Measurements from ENCODE around the gene SRSF2. TPM values are rescaled to one million over a fixed set of nuclear protein-coding genes. Genes with fewer than 3 reads are reported as not detected.
"Not testable (repeated sequence)": the region's sequence is repeated elsewhere in the genome, so short reads cannot be mapped to it uniquely, and the experiment has no call there.

Gene SRSF2
- total RNA-seq, 1 experiment from 2014 or later = 376 TPM

DNA sequence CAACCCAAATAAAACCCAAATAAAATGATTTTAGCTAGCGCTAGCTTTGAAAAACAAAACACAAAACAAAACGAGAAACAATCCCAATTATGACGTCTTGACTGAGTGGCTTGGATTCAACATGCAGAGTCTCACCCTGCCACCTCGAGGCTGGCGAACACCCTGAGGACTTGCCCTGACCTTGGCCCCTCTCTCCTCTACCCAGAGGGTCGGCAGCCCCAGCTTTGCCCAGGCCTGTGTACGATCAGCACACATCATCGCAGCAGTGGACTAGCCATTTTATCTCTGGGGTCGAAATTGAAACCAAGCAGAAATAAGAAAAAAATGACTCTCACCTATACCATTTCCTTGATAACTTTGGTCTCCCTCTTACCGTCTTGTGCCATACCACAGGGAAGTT is 15.7 kb downstream of the SRSF2 start:
- no peaks in the 10 kb centered on the region for H3K27me3 ChIP-seq (replicated peaks)
- H3K9me3 ChIP-seq (replicated peaks) = no peaks in the 10 kb centered on the region
- peaks cover 25% of the 10 kb centered on the region for H3K4me1 ChIP-seq (replicated peaks)
- H3K36me3 ChIP-seq = peaks cover 96% of the 10 kb centered on the region
- H3K4me3 ChIP-seq = no peak overlapping the region
- no peak for DNase-seq (ENCODE audit: low read depth in 1 of 2, low spot score in 2 of 2)
- H3K27ac ChIP-seq = no peak overlapping the region

DNA sequence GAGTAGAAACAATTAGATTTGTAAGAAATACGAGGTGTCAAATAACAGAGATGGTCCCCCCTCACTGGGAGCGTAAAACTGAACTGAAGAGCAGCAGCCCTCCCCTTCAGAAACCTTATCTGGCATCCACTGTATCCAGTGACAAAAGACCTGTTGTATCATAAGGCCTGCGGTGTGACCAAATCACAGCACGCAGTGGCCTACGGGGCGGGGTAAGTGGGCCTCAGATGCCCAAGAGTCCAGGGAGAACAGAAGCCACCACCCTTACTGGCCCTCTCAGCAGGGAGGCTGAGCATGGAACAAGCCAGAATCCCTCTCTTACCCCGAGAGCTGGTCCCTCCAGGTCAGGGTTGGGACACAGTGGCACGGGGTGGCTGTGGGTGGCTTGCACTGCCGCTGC is 16.2 kb downstream of the SRSF2 start:
- peaks cover 96% of the 10 kb centered on the region for H3K36me3 ChIP-seq
- H3K9me3 ChIP-seq (replicated peaks) = no peaks in the 10 kb centered on the region
- no peak overlapping the region for H3K27ac ChIP-seq
- H3K4me3 ChIP-seq = no peak overlapping the region
- no peaks in the 10 kb centered on the region for H3K27me3 ChIP-seq (replicated peaks)
- no peak for DNase-seq (ENCODE audit: low read depth in 1 of 2, low spot score in 2 of 2)
- peaks cover 30% of the 10 kb centered on the region for H3K4me1 ChIP-seq (replicated peaks)

DNA sequence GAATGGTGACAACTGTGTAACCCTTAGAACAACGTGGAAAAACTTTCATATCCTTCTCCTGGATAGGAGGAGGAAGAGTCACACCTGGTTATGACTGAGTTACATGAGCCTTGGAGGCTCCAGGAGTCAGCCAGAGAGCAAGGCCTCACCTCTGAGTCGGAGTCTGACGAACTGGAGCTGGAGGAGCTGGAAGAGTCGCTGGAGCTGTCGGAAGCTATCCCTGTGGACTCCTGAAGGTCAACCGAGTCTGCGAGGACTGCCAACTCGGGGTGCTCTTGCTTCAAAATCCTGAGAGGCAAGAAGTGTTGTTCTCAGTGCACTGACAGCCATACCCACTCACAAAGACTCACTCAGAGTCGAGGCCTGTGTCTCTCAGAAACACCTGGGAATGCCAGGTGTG is 16.9 kb downstream of the SRSF2 start:
- no peak overlapping the region for H3K4me3 ChIP-seq
- H3K36me3 ChIP-seq = peaks cover 97% of the 10 kb centered on the region
- H3K27ac ChIP-seq = no peak overlapping the region
- H3K27me3 ChIP-seq (replicated peaks) = no peaks in the 10 kb centered on the region
- H3K9me3 ChIP-seq (replicated peaks) = no peaks in the 10 kb centered on the region
- H3K4me1 ChIP-seq (replicated peaks) = peaks cover 38% of the 10 kb centered on the region
- no peak for DNase-seq (ENCODE audit: low read depth in 1 of 2, low spot score in 2 of 2)

DNA sequence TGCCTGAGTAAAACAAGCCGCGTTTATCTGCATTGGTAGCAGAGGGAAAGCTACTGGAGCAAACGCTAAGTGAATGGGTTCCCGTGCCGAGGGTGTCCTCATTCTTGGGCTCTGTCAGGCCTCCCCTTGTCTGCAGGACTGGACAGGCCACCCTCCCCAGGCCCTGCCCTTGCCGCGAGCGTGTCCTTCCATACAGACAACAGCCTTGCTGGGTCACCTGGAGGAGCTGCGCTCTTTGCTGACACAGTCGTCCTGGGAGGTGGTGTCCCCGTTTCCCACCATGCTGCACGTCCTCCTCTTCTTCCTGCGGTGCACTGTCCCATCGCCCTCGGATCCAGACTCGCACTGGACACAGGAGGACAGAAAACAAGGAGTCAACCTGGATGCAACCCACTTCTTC is 18.6 kb downstream of the SRSF2 start:
- Histone ChIP-seq H3K4me3 (no peak overlapping the region), H3K27me3 (replicated peaks) (no peaks in the 10 kb centered on the region), H3K4me1 (replicated peaks) (peaks cover 35% of the 10 kb centered on the region), H3K36me3 (peaks cover 97% of the 10 kb centered on the region), H3K27ac (no peak overlapping the region), H3K9me3 (replicated peaks) (no peaks in the 10 kb centered on the region)
- DNase-seq (ENCODE audit: low read depth in 1 of 2, low spot score in 2 of 2) = no peak

DNA sequence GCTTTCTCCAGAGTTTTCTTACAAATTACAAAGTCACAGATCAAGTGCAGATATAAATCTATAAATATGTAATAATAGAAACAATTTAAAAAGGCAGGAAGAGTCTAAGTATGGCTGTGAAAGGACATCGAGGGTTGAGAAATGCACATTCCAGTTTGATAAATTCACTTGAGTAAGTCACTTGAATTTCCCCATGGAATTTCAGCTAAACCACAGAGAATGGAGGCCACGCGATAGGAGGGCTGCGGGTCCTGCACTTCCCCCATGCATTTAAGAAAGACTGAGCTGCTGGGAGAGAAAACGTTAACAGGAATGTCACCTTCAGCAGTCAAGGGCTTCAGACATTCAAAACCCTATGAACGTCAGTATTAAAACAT is 20.3 kb downstream of the SRSF2 start:
- Histone ChIP-seq H3K4me3 (no peak overlapping the region), H3K4me1 (replicated peaks) (peaks cover 47% of the 10 kb centered on the region), H3K36me3 (peaks cover 96% of the 10 kb centered on the region), H3K27ac (peak overlapping the region; percentile 86), H3K27me3 (replicated peaks) (no peaks in the 10 kb centered on the region), H3K9me3 (replicated peaks) (no peaks in the 10 kb centered on the region)
- peak; percentile 81 to 85 for DNase-seq (ENCODE audit: low read depth in 1 of 2, low spot score in 2 of 2)

DNA sequence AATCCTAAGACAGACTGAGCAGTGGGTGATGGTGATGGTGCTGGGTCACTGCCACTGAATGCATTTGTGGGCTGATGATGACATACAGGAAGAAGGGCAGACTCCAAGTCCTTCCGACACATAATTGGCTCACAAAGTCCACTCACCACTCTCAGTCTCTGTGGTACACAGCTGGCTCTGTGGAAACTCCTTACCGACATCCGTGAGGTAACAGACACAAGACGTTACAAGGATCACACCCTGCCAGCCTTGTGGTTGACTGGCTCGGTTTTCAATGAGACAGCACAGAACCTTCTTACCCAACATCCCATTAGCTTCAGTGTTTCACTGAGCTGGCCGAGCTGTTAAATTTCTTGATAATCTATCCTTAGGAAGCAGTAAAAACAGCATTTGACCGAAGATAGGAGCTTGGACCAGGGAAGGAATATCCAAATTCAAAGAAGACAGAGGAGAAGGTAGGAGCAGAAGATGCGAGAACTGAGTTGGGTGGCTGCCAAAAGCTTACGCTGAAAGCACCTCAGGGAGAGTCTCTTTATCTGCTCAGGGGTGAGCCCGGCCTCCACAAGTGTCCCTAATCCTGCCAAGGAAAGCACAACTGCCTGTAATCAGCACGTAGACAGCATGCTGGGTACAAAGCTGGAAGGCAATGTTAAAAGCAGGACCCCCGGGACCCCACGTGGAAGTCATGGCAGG is 20.8 kb downstream of the SRSF2 start:
- peaks cover 96% of the 10 kb centered on the region for H3K36me3 ChIP-seq

DNA sequence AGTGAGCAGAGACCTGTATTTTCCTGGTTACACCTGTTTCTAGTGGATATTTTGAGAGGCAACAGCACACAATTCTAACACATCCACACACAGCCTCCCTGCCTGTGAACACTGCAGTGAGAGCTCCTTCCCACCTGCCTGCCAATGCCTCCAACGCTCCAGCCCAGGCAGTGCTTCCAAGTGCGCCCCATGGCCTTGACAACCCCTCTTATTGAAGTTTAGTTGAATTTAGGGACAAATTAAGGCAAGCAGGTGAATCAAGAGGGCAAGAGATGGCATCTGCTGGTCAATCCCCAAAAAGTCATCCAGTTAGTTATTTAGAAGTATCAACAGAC is 21.7 kb downstream of the SRSF2 start:
- Histone ChIP-seq H3K4me1 (replicated peaks) (peaks cover 56% of the 10 kb centered on the region), H3K27me3 (replicated peaks) (no peaks in the 10 kb centered on the region), H3K36me3 (peaks cover 92% of the 10 kb centered on the region), H3K27ac (peak overlapping the region; percentile 86; the same call in 1 of the 2 replicates), H3K9me3 (replicated peaks) (no peaks in the 10 kb centered on the region), H3K4me3 (no peak overlapping the region)
- DNase-seq (ENCODE audit: low read depth in 1 of 2, low spot score in 2 of 2) = no peak

More for the DNA sequence above, 20.8 kb downstream of the SRSF2 start:
- Histone ChIP-seq H3K4me3 (no peak overlapping the region), H3K4me1 (replicated peaks) (peaks cover 52% of the 10 kb centered on the region), H3K27me3 (replicated peaks) (no peaks in the 10 kb centered on the region), H3K27ac (peak overlapping the region; percentile 86), H3K9me3 (replicated peaks) (no peaks in the 10 kb centered on the region)
- DNase-seq (ENCODE audit: low read depth in 1 of 2, low spot score in 2 of 2) = peak; percentile 82 to 90

DNA sequence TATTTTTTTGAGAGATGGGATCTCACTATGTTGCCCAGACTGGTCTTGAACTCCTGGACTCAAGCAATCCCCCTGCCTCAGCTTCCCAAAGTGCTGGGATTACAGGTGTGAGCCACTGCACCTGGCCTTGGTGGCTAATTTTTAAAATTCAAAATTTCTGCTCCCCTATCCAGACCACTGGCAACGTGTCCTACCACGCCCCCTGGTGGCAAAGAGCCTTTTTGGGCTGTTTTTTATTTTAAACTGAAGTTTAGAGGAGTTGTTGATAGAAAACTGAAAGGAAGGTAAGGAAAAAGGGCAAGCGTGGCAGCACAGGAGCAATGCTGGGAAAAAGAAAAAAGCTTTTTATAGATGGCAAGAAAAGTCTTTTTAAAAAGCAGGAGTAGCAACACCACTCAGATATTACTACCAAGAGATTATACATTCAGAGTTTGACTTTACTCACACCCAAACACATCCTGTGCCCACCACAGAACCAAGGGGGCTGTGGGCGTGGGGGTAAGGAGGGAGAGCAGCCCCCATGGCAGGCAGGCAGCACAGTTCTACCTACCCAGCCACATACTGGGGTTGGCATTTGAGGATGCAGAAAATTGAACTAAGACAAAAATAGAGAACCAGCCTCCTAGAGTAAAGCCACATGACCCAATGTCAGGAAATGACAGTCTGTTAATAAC is 22.2 kb downstream of the SRSF2 start:
- Histone ChIP-seq H3K4me3 (no peak overlapping the region), H3K4me1 (replicated peaks) (peaks cover 56% of the 10 kb centered on the region), H3K36me3 (peaks cover 92% of the 10 kb centered on the region), H3K9me3 (replicated peaks) (no peaks in the 10 kb centered on the region), H3K27ac (0 out of 2 replicates have a peak overlapping the region, but pooled peaks have one; percentile 86), H3K27me3 (replicated peaks) (no peaks in the 10 kb centered on the region)
- peak; percentile 82 to 86 for DNase-seq (ENCODE audit: low read depth in 1 of 2, low spot score in 2 of 2)

DNA sequence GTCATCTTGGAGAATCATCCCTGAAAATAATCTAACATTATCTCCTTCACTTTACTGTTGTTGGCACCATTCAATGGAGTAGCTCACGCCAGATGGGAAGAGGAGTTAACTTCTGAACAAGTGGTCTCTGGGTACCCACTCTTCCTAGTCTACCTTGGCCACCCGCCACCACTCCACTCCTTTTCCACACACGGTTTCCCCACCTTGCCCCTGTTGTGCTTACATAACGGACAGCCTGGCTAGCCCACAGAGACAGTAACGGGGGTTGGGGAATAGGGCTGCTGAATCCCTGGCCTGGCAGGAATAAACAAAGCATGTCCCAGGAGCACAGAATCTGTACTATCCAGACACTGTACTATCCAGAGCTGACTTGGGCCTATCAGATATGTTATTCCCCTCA is 22.8 kb downstream of the SRSF2 start:
- Histone ChIP-seq H3K4me3 (no peak overlapping the region), H3K36me3 (peaks cover 91% of the 10 kb centered on the region), H3K4me1 (replicated peaks) (peaks cover 56% of the 10 kb centered on the region), H3K27ac (no peak overlapping the region), H3K9me3 (replicated peaks) (no peaks in the 10 kb centered on the region), H3K27me3 (replicated peaks) (no peaks in the 10 kb centered on the region)
- DNase-seq (ENCODE audit: low read depth in 1 of 2, low spot score in 2 of 2) = no peak

DNA sequence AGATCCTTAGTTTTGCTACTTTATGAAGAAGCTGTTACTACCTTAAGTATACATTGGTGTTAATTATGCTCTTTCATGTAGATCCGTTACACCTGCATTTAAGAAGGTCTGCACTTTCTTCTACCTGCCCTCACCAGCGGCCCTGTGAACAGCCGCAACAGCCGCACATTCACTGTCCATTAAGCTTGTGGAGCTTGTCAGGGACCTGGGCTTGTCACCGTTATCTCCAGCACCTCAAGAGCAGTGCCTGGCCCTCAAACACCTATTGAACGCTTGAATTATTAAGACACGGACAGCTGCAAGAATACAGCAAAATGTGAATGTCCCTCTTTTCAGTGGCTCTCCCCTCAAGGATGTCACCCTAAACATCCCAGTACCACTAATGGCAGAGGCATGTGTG is 23.4 kb downstream of the SRSF2 start:
- Histone ChIP-seq H3K4me3 (no peak overlapping the region), H3K27me3 (replicated peaks) (no peaks in the 10 kb centered on the region), H3K4me1 (replicated peaks) (peaks cover 59% of the 10 kb centered on the region), H3K9me3 (replicated peaks) (no peaks in the 10 kb centered on the region), H3K27ac (no peak overlapping the region), H3K36me3 (peaks cover 87% of the 10 kb centered on the region)
- no peak for DNase-seq (ENCODE audit: low read depth in 1 of 2, low spot score in 2 of 2)

DNA sequence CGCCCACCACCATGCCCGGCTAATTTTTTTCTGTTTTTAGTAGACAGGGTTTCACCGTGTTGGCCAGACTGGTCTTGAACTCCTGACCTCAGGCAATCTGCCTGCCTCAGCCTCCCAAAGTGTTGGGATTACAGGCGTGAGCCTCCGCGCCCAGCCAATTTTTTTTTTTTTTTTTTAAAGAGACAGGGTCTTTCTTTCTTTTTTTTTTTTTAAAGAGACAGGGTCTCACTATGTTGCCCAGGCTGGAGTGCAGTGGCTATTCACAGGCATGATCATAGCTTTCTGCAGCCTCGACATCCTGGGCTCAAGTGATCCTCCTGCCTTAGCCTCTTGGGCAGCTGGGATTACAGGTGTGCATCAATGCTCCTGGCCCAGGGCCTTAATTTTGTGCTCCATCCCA is 24.8 kb downstream of the SRSF2 start:
- H3K27ac ChIP-seq; H3K9me3 ChIP-seq (replicated peaks); H3K4me3 ChIP-seq; H3K27me3 ChIP-seq (replicated peaks); DNase-seq (ENCODE audit: low read depth in 1 of 2, low spot score in 2 of 2): not testable (repeated sequence)
- Histone ChIP-seq H3K36me3 (peaks cover 87% of the 10 kb centered on the region), H3K4me1 (replicated peaks) (peaks cover 69% of the 10 kb centered on the region)

DNA sequence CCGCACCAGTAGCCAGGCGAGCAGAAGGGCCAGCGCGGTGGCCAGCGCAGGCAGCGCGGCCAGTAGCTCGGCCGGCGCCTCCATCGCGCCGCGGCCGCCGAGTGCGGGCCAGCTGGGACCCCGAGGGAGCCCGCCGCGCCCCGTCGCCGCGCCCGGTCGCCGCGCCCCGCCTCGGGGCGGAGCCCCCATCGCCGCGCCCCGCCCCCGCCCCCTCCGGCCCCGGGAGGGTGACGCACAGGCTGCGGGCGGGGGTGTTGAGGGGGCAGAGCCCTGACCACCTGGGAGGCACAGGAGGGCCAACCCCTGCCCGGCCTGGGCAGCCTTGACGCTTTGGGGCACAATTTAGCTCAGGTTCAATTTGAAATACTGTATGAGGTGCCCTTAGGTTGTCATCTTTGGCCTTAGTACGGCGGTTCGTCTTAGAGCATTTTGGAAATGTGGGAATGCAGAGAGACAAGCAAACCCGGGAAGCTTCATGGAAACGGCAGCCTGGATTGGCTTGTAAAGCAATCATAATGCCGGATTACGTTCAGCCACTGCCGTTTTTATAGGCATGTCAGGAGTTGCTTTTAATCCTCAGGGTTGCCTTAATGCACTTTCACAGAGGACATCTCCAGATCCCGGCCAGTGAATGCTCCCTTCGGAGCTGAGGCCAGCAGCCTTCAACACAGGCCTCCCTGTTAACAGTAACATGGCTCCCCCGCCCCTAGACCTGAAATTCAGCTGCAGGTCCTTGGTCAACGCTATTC is 26.1 kb downstream of the SRSF2 start, which contains the start of gene MXRA7:
TSS of gene MXRA7 (minus strand) at position 103 of the 749 bp plus-strand sequence. CDS start at position 84, 19 bp downstream.
- Histone ChIP-seq H3K36me3 (peaks cover 82% of the 10 kb centered on the region), H3K4me3 (peak within 1 kb of the TSS; percentile 88), H3K27ac (peak within 1 kb of the TSS; percentile 88), H3K27me3 (replicated peaks) (no peaks in the 10 kb centered on the region), H3K4me1 (replicated peaks) (peaks cover 64% of the 10 kb centered on the region), H3K9me3 (replicated peaks) (no peaks in the 10 kb centered on the region)
- DNase-seq (ENCODE audit: low read depth in 1 of 2, low spot score in 2 of 2) = peak; percentile 83 to 89

DNA sequence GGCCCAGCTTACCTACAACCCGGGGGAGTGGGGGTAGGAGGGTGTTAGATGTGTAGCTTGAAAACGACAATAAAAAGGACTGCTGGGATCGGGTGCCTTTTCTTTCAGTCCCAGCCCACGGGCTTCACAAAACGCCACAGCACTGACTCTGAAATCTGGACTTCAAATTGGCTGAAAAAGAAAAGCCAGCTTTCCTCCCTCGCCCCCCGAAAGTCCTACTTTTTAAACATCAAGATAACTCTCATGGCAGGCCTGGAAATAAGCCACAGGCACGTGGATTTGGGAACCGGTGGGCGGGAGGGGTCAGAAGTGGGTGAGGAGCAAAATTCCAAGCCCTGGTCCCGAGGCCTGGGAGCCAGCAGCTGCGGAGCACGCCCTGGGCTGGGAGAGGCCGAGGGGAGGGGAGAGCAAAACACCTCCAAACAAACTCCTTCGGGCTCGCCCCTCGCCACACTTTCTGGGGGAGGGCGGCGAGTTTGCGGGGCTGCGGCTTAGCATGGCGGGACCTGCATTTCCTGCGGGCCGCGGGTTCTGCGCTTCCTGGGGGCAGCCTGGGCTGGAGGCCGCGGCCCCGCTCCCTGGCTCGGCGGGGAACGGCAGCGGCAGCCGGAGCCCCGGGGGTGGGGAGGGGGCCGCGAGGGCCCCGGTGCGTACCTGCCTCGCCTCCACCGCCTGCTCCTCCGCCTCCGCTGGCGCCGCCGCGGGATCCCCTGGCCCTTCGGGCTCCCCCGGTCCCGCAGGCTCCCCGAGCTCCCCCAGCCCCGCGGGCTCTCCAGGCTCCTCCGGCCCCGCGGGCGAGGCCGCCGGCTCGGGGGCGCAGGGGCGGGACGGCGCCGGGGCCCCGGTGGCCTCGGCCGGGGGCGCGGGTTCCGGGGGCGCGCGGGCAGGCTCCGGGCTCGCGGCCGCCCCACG is 26.9 kb downstream of the SRSF2 start:
- Histone ChIP-seq H3K4me3 (peak overlapping the region; percentile 88), H3K27ac (peak overlapping the region; percentile 88), H3K4me1 (replicated peaks) (peaks cover 56% of the 10 kb centered on the region), H3K36me3 (peaks cover 80% of the 10 kb centered on the region)
- DNase-seq (ENCODE audit: low read depth in 1 of 2, low spot score in 2 of 2) = peak; percentile 63
- H3K27me3 ChIP-seq (replicated peaks); H3K9me3 ChIP-seq (replicated peaks): not testable (repeated sequence)
